BJ (cell line): ENCODE data around the gene GALNT2. TPM values are rescaled to one million over a fixed set of nuclear protein-coding genes. Genes with fewer than 3 reads are reported as not detected.

Experiments used
- CTCF ChIA-PET: fragments of 350-600 bp; formaldehyde crosslinking; extraction: SDS; loops from one replicate; lab custom pipeline; 2021; ENCODE audit warnings: antibody characterized with exemption, inconsistent platforms; lab: Yijun Ruan, JAX
- POLR2A ChIA-PET: fragments of 300-600 bp; sonication (Branson Sonifier 250); formaldehyde crosslinking; extraction: SDS; loops from one replicate; lab custom pipeline; 2021; ENCODE audit warnings: antibody characterized with exemption; lab: Charles Lee
- DNase-seq: peaks from one replicate; pipeline ENCODE4 v3.0.0-alpha.2; 2011; ENCODE audit warnings: low read depth
- H3K27me3 ChIP-seq: 2 replicates; pipeline ENCODE4 v1.6.0; 2011; ENCODE audit warnings: low read length; ENCODE audit not compliant: control insufficient read depth, insufficient read depth
- H3K36me3 ChIP-seq: 2 replicates; pipeline ENCODE4 v1.5.1; 2011; ENCODE audit warnings: low read length; ENCODE audit not compliant: control insufficient read depth, insufficient read depth
- H3K4me3 ChIP-seq: 2 replicates; pipeline ENCODE4 v1.5.1; 2011; ENCODE audit warnings: low read depth, mild to moderate bottlenecking, control low read depth, low read length
- CTCF ChIP-seq: IDR thresholded peaks from 2 replicates; pipeline ENCODE4 v1.5.1; 2011; ENCODE audit warnings: low read depth, mild to moderate bottlenecking, control low read depth, inconsistent platforms, low read length, moderate library complexity; ENCODE audit not compliant: insufficient read depth
- polyA plus RNA-seq: library from polyadenylated mRNA; depleted of rRNA; stranded (reverse); fragments of >200 nt; gene quantifications from 2 replicates; pipeline ENCODE4 v1.2.3, GENCODE V29; 2011

Gene GALNT2
- polyA plus RNA-seq, 1 experiment, result 90.9 TPM

GRCh38 chr1:230057681-230058565 lies 9.1 kb upstream of the GALNT2 start:
- Histone ChIP-seq H3K36me3 (no peaks in the 10 kb centered on the region), H3K4me3 (no peak overlapping the region), H3K27me3 (peaks cover 6% of the 10 kb centered on the region)
- TF ChIP-seq CTCF, result no peak
- no peak for DNase-seq
- ChIA-PET POLR2A (no interaction called here), CTCF (no interaction called here)

DNA sequence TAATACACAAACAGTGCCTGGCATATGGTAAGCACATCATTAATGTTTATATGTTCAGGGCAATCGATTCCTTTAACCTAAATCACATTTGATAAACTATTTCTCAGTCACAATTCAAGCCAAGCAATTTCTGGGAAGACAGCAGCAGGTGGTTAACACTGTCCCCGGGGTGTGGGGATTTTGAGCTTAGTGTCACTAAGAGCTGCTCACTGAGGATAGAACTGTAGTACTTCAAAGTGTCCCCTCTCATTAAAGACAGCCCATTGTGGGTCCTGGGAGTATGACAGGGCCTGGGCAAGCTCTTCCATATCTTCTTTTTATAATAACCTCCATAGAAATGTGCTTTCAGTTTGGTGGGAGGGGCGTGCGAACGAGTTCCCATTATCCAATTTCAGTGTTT lies 8.4 kb upstream of the GALNT2 start:
- no peak for TF ChIP-seq CTCF
- POLR2A ChIA-PET, result no interaction called here
- CTCF ChIA-PET, result interaction anchor here (0.5 to 1.5 kb wide), 2 partner anchors 9 to 419 kb away, joined by 3 read pairs; no protein-coding TSS in a partner anchor
- no peaks in the 10 kb centered on the region for H3K36me3 ChIP-seq
- no peak for DNase-seq
- H3K27me3 ChIP-seq, result peaks cover 6% of the 10 kb centered on the region
- no peak overlapping the region for H3K4me3 ChIP-seq

DNA sequence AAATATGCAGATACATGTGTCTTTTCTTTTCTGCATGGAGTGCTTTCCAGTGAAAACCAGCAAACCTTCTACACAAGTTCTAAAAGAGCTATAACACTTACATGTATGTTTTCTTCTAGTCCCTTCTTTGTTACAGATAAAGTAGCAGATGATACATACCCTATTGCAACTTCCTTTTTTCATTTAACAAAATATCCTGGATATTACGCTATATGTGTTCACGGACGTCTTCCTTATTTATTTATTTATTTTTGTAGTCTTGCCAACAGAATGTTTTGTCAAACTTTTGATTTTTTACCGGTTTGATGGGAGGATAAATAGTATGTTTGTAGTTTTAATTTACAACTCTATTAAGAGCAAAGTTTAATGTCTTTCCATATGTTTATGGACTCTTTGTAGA lies 5.2 kb upstream of the GALNT2 start:
- DNase-seq, result no peak
- Histone ChIP-seq H3K4me3 (no peak overlapping the region), H3K36me3 (no peaks in the 10 kb centered on the region), H3K27me3 (peaks cover 5% of the 10 kb centered on the region)
- POLR2A ChIA-PET, result no interaction called here
- TF ChIP-seq CTCF, result no peak
- CTCF ChIA-PET, result no interaction called here

- POLR2A ChIA-PET, result no interaction called here
- no peaks in the 10 kb centered on the region for H3K36me3 ChIP-seq
- no peak for TF ChIP-seq CTCF
- no peak overlapping the region for H3K4me3 ChIP-seq
- H3K27me3 ChIP-seq, result peaks cover 1% of the 10 kb centered on the region; the same call in 1 of the 2 replicates
- no peak for DNase-seq
- CTCF ChIA-PET, result no interaction called here
These were observed 4.5 kb upstream of the GALNT2 start for GRCh38 chr1:230062521-230062920.

- Histone ChIP-seq H3K36me3 (no peaks in the 10 kb centered on the region), H3K4me3 (no peak overlapping the region), H3K27me3 (no peaks in the 10 kb centered on the region)
- ChIA-PET CTCF (no interaction called here), POLR2A (no interaction called here)
- DNase-seq, result no peak
- TF ChIP-seq CTCF, result no peak
These were observed 2.8 kb upstream of the GALNT2 start for GRCh38 chr1:230064283-230064682.
